Esophagus squamous epithelium (tissue), 4 donors: Measurements from ENCODE around the gene NCKAP5.

Experiments
- CTCF ChIP-seq, 6 experiments: fragments of 450-650 bp in 4 of 6; fragments of 200-600 bp in 2 of 6; sonication (generic) in 2 of 6; IDR thresholded peaks; one replicate each; pipeline ENCODE4 v1.5.1; 2016 to 2019; ENCODE audit warnings: antibody characterized with exemption in 6 of 6, mild to moderate bottlenecking in 4 of 6, moderate library complexity in 4 of 6
- POLR2A ChIP-seq, 4 donors: fragments of 450-650 bp; IDR thresholded peaks; one replicate each; pipeline ENCODE4 v1.6.1; 2017; ENCODE audit warnings: antibody characterized with exemption in 4 of 4, mild to moderate bottlenecking in 4 of 4, moderate library complexity in 3 of 4

- TF ChIP-seq CTCF (IDR thresholded peaks at IDR 0.05) (no peak), POLR2A (IDR thresholded peaks at IDR 0.05) (no peak)
Measured at GRCh38 chr2:132729522-132729921, 838.7 kb downstream of the NCKAP5 start.
